CD14-positive monocyte (primary cell): ENCODE results near the gene RAPGEF5. TPM values are rescaled to one million over a fixed set of nuclear protein-coding genes. Genes with fewer than 3 reads are reported as not detected.

Source experiments
- DNase-seq, 3 donors: peaks; one replicate each; pipeline ENCODE4 v3.0.0-alpha.2; 2011 to 2022
- H2AFZ ChIP-seq: 2 replicates; pipeline ENCODE4 v1.6.0; 2012; ENCODE audit warnings: mild to moderate bottlenecking, low read depth, low read length, inconsistent platforms; ENCODE audit not compliant: insufficient read depth, poor library complexity, severe bottlenecking
- H3K27ac ChIP-seq, 2 donors: 1 replicate in 1 of 2; 2 replicates in 1 of 2; pipeline ENCODE4 v1.5.1; 2012 to 2013; ENCODE audit warnings: low read length in 2 of 2, control low read depth in 1 of 2, inconsistent platforms in 1 of 2, low read depth in 1 of 2, mild to moderate bottlenecking in 1 of 2
- H3K27me3 ChIP-seq, 2 donors: one replicate each; pipeline versions ENCODE4 v1.6.0 to v1.6.1; 2011 to 2013; ENCODE audit warnings: low read length in 2 of 2; ENCODE audit not compliant: control insufficient read depth in 2 of 2, insufficient read depth in 2 of 2
- H3K36me3 ChIP-seq, 2 donors: replicated peaks in 1 of 2; 1 replicate in 1 of 2; 2 replicates in 1 of 2; pipeline versions ENCODE4 v1.5.1 to v1.6.1; 2012 to 2013; ENCODE audit warnings: low read length in 2 of 2, control low read depth in 1 of 2, inconsistent platforms in 1 of 2, mild to moderate bottlenecking in 1 of 2; ENCODE audit not compliant: insufficient read depth in 2 of 2, control insufficient read depth in 1 of 2
- H3K4me1 ChIP-seq, 2 donors: 1 replicate in 1 of 2; 2 replicates in 1 of 2; pipeline versions ENCODE4 v1.5.1 to v1.6.1; 2012 to 2013; ENCODE audit warnings: low read length in 2 of 2, control low read depth in 1 of 2, inconsistent platforms in 1 of 2, mild to moderate bottlenecking in 1 of 2, moderate library complexity in 1 of 2; ENCODE audit not compliant: insufficient read depth in 2 of 2, control insufficient read depth in 1 of 2
- H3K4me2 ChIP-seq: replicated peaks from 2 replicates; pipeline ENCODE3; 2012; ENCODE audit warnings: low read length, moderate library complexity, mild to moderate bottlenecking; ENCODE audit not compliant: poor library complexity, severe bottlenecking; ENCODE audit errors: extremely low read depth
- H3K4me3 ChIP-seq, 3 experiments: fragments of 200-600 bp in 1 of 3; sonication (generic) in 1 of 3; replicated peaks in 1 of 3; 1 replicate in 2 of 3; 2 replicates in 1 of 3; pipeline ENCODE4 v1.5.1; 2011 to 2013; ENCODE audit warnings: low read length in 3 of 3, mild to moderate bottlenecking in 3 of 3, control low read depth in 2 of 3, low read depth in 2 of 3, inconsistent platforms in 1 of 3, moderate library complexity in 1 of 3
- H3K79me2 ChIP-seq: 2 replicates; pipeline ENCODE4 v1.6.0; 2012; ENCODE audit warnings: mild to moderate bottlenecking, control low read depth, inconsistent platforms, low read length, moderate library complexity; ENCODE audit not compliant: insufficient read depth
- H3K9ac ChIP-seq: 2 replicates; pipeline ENCODE4 v1.6.0; 2017; ENCODE audit warnings: low read length, mild to moderate bottlenecking; ENCODE audit not compliant: insufficient read depth, poor library complexity, severe bottlenecking
- H3K9me3 ChIP-seq, 2 donors: replicated peaks in 1 of 2; 1 replicate in 1 of 2; 2 replicates in 1 of 2; pipeline versions ENCODE4 v1.5.1 to v1.6.1; 2012 to 2013; ENCODE audit warnings: low read length in 2 of 2, control low read depth in 1 of 2; ENCODE audit not compliant: control insufficient read depth in 1 of 2, insufficient read depth in 1 of 2
- H4K20me1 ChIP-seq: 2 replicates; pipeline ENCODE4 v1.6.0; 2012; ENCODE audit warnings: mild to moderate bottlenecking, low read length, control low read depth, moderate library complexity; ENCODE audit not compliant: insufficient read depth
- H3K27ac Mint-ChIP-seq, 7 donors: one replicate each; pipeline ENCODE4 v1.8.0; 2020; ENCODE audit warnings: mild to moderate bottlenecking in 7 of 7, mixed read lengths in 7 of 7, moderate library complexity in 6 of 7, inconsistent platforms in 2 of 7
- H3K27me3 Mint-ChIP-seq, 3 donors: one replicate each; pipeline ENCODE4 v1.8.0; 2021 to 2022; ENCODE audit warnings: low read depth in 3 of 3, mild to moderate bottlenecking in 3 of 3, mixed read lengths in 3 of 3, moderate library complexity in 3 of 3, inconsistent platforms in 1 of 3
- H3K36me3 Mint-ChIP-seq, 2 donors: one replicate each; pipeline ENCODE4 v1.8.0; 2020; ENCODE audit warnings: mixed read lengths in 2 of 2, inconsistent platforms in 1 of 2, mild to moderate bottlenecking in 1 of 2
- H3K4me1 Mint-ChIP-seq: one replicate; pipeline ENCODE4 v1.8.0; 2020; ENCODE audit warnings: mild to moderate bottlenecking, mixed read lengths
- H3K4me3 Mint-ChIP-seq, 2 donors: one replicate each; pipeline ENCODE4 v1.8.0; 2020; ENCODE audit warnings: mild to moderate bottlenecking in 2 of 2, mixed read lengths in 2 of 2, moderate library complexity in 1 of 2
- H3K9me3 Mint-ChIP-seq, 7 donors: one replicate each; pipeline ENCODE4 v1.8.0; 2020 to 2022; ENCODE audit warnings: mixed read lengths in 7 of 7, mild to moderate bottlenecking in 6 of 7, moderate library complexity in 6 of 7, inconsistent platforms in 2 of 7
- CTCF ChIP-seq: fragments of 200-600 bp; IDR thresholded peaks from one replicate; pipeline ENCODE4 v1.8.0; 2022; ENCODE audit warnings: antibody characterized with exemption, mild to moderate bottlenecking
- WGBS: methylation state at CpG from one replicate; pipeline ENCODE4 v1.1.5; 2013; ENCODE audit warnings: missing lambda C conversion rate; ENCODE audit not compliant: insufficient coverage; 5-methylcytosine and 5-hydroxymethylcytosine counted together
- intact Hi-C, 2 donors: fragments of 100-400 bp; cut with micrococcal nuclease; formaldehyde crosslinking; loops; one replicate each; pipeline versions ENCODE4 v1.15.0 to v1.15.1; 2023
- polyA plus RNA-seq, 3 donors: library from polyadenylated mRNA; depleted of rRNA in 1 of 3; unstranded in 2 of 3; stranded (reverse) in 1 of 3; fragments of 300-500 nt in 2 of 3; fragments of >200 nt in 1 of 3; fragmentation: Illumina TruSeq in 2 of 3; gene quantifications; 1 replicate in 2 of 3; 2 replicates in 1 of 3; pipeline ENCODE4 v1.2.3, GENCODE V29; 2012 to 2021

Gene RAPGEF5
- polyA plus RNA-seq, 3 donors: not detected

GRCh38 chr7:22115689-22116088 lies 241.3 kb downstream of the RAPGEF5 start:
- H3K4me1 ChIP-seq: no peaks in the 10 kb centered on the region
- no peak overlapping the region for H3K27ac ChIP-seq
- H3K4me3 ChIP-seq: no peak overlapping the region
- H3K27me3 ChIP-seq: no peaks in the 10 kb centered on the region
- no peak overlapping the region for H3K9ac ChIP-seq
- no peaks in the 10 kb centered on the region for H3K36me3 ChIP-seq
- no peak overlapping the region for H3K4me2 ChIP-seq
- DNase-seq: no peak
- H3K9me3 Mint-ChIP-seq: no peaks in the 10 kb centered on the region
- intact Hi-C loops: no loop called here
- no peaks in the 10 kb centered on the region for H3K4me1 Mint-ChIP-seq
- H3K4me3 Mint-ChIP-seq: no peak overlapping the region
- no peaks in the 10 kb centered on the region for H3K36me3 Mint-ChIP-seq
- H3K9me3 ChIP-seq: no peaks in the 10 kb centered on the region
- 85% methylated on average over 3 of the region's 5 CpGs for WGBS
- no peak overlapping the region for H2AFZ ChIP-seq
- H3K27me3 Mint-ChIP-seq: no peaks in the 10 kb centered on the region
- H3K79me2 ChIP-seq: no peaks in the 10 kb centered on the region
- no peaks in the 10 kb centered on the region for H4K20me1 ChIP-seq
- no peak overlapping the region for H3K27ac Mint-ChIP-seq
- TF ChIP-seq CTCF: no peak

DNA sequence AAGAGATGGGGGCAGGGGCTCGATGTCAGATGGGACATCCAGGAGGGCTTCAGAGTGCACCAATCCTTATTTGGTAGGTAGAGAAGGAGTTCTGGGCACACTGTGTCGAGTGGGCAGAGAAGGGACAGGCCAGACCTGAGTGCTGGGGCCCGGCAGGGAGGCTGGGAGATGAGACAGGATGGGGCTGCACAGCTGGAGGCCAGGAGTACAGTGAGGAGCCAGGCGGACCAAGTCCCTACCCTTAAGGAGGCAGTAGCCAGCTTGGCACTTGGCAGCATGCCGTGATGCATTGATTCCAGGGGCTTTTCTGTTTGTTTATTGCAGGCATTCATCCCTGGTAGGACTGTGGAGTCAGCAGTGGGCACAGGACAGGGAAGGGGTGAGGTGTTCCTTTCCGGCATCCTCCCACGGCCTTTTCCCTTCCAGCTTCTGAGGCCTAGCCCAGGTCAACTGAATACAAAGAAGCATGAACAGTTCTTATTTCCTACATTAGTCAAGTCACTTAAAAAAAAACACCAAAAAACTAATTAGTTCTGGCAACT lies 242.4 kb downstream of the RAPGEF5 start:
- no peaks in the 10 kb centered on the region for H3K36me3 Mint-ChIP-seq
- H2AFZ ChIP-seq: no peak overlapping the region
- H3K27ac Mint-ChIP-seq: no peak overlapping the region
- intact Hi-C loops: no loop called here
- H3K9me3 Mint-ChIP-seq: no peaks in the 10 kb centered on the region
- H4K20me1 ChIP-seq: no peaks in the 10 kb centered on the region
- TF ChIP-seq CTCF: no peak
- no peaks in the 10 kb centered on the region for H3K36me3 ChIP-seq
- no peak overlapping the region for H3K4me3 ChIP-seq
- peaks cover 0 to 2% (median 0%) of the 10 kb centered on the region in 3 donors for H3K27me3 Mint-ChIP-seq
- no peak overlapping the region for H3K9ac ChIP-seq
- no peaks in the 10 kb centered on the region for H3K4me1 ChIP-seq
- no peaks in the 10 kb centered on the region for H3K79me2 ChIP-seq
- H3K4me2 ChIP-seq: no peak overlapping the region
- H3K4me3 Mint-ChIP-seq: no peak overlapping the region
- no peaks in the 10 kb centered on the region for H3K27me3 ChIP-seq
- H3K9me3 ChIP-seq: no peaks in the 10 kb centered on the region
- 90% methylated on average over 5 of the region's 7 CpGs for WGBS
- no peak for DNase-seq
- no peak overlapping the region for H3K27ac ChIP-seq
- no peaks in the 10 kb centered on the region for H3K4me1 Mint-ChIP-seq
